Suppressor macrophage treated with lipopolysaccharide for 4 hours (primary cell): ENCODE measurements around the gene PRR19.

ENCODE experiments used
- DNase-seq: peaks from one replicate; pipeline ENCODE4 v3.0.0-alpha.2; 2020

The PRR19 gene

GRCh38 chr19:42271045-42271419 is 30.9 kb upstream of the PRR19 start:
- DNase-seq, result no peak

- no peak for DNase-seq
Observed at GRCh38 chr19:42271861-42272534, 29.9 kb upstream of the PRR19 start.

GRCh38 chr19:42272535-42272897 is 29.4 kb upstream of the PRR19 start:
- DNase-seq, result no peak

- DNase-seq, result no peak
Observed at GRCh38 chr19:42272989-42273406, 28.9 kb upstream of the PRR19 start.

- DNase-seq, result no peak
Observed at GRCh38 chr19:42273407-42274064, 28.4 kb upstream of the PRR19 start.

- no peak for DNase-seq
Observed at GRCh38 chr19:42274065-42274682, 27.8 kb upstream of the PRR19 start.

GRCh38 chr19:42275103-42275502 is 26.8 kb upstream of the PRR19 start:
- no peak for DNase-seq

GRCh38 chr19:42275517-42275916 is 26.4 kb upstream of the PRR19 start:
- DNase-seq, result no peak

- DNase-seq, result no peak
Observed at GRCh38 chr19:42276284-42276683, 25.6 kb upstream of the PRR19 start.

- no peak for DNase-seq
Observed at GRCh38 chr19:42276821-42277220, 25.1 kb upstream of the PRR19 start.

GRCh38 chr19:42277821-42278451 is 24.0 kb upstream of the PRR19 start:
- DNase-seq, result no peak

- DNase-seq, result no peak
Observed at GRCh38 chr19:42278452-42279154, 23.3 kb upstream of the PRR19 start.

- no peak for DNase-seq
Observed at GRCh38 chr19:42279155-42279901, 22.6 kb upstream of the PRR19 start.

- peak; percentile 79 for DNase-seq
Observed at GRCh38 chr19:42279902-42280814, 21.8 kb upstream of the PRR19 start.

- DNase-seq, result no peak
Observed at GRCh38 chr19:42280815-42281145, 21.2 kb upstream of the PRR19 start.

GRCh38 chr19:42281146-42281826 is 20.6 kb upstream of the PRR19 start:
- DNase-seq, result no peak

GRCh38 chr19:42281827-42282762 is 19.8 kb upstream of the PRR19 start:
- DNase-seq, result no peak

- DNase-seq, result no peak
Observed at GRCh38 chr19:42282819-42283187, 19.1 kb upstream of the PRR19 start.

GRCh38 chr19:42283188-42284065 is 18.5 kb upstream of the PRR19 start:
- peak; percentile 97 for DNase-seq
